PC-3 (cell line): ENCODE data around the gene CARMIL1. TPM values are rescaled to one million over a fixed set of nuclear protein-coding genes. Genes with fewer than 3 reads are reported as not detected.

ENCODE experiments used
- ATAC-seq: fragments of 200-7000 bp; cut with Tn5 transposase; 2 replicates; pipeline ENCODE4 v1.9.1; 2020; ENCODE audit warnings: mild to moderate bottlenecking, moderate library complexity
- BruUV-seq: library from RNA; stranded (reverse); fragments of 400-500 nt; replicated peaks from 2 replicates; lab custom pipeline; 2021; lab: Mats Ljungman, UMichigan
- CTCF ChIA-PET: fragments of 300-600 bp; sonication (Branson Sonifier 250); formaldehyde crosslinking; loops from one replicate; lab custom pipeline; 2022; ENCODE audit warnings: antibody characterized with exemption; lab: Charles Lee
- POLR2A ChIA-PET: fragments of 300-600 bp; sonication (Branson Sonifier 250); formaldehyde crosslinking; loops from one replicate; lab custom pipeline; 2022; ENCODE audit warnings: antibody characterized with exemption; ENCODE audit not compliant: unreplicated experiment; lab: Charles Lee
- DNase-seq: peaks from one replicate; pipeline ENCODE4 v3.0.0-alpha.2; 2015
- H2AFZ ChIP-seq: fragments of 300-600 bp; sonication (generic); 2 replicates; pipeline ENCODE4 v1.6.0; 2016; ENCODE audit warnings: antibody characterized with exemption, low read length
- H3F3A ChIP-seq: fragments of 300-600 bp; sonication (generic); one replicate; pipeline ENCODE4 v1.6.0; 2017; ENCODE audit warnings: antibody characterized with exemption, low read length, control low read depth, mild to moderate bottlenecking; ENCODE audit not compliant: unreplicated experiment
- H3K27ac ChIP-seq: fragments of 300-600 bp; sonication (generic); 2 replicates; pipeline ENCODE4 v1.5.1; 2016; ENCODE audit warnings: mild to moderate bottlenecking, low read length
- H3K27me3 ChIP-seq: fragments of 300-600 bp; sonication (generic); 2 replicates; pipeline ENCODE4 v1.6.1; 2016; ENCODE audit warnings: low read length, mixed read lengths
- H3K36me3 ChIP-seq: fragments of 300-600 bp; sonication (generic); 2 replicates; pipeline ENCODE4 v1.6.1; 2016; ENCODE audit warnings: low read depth, mixed run types, low read length, mixed read lengths
- H3K4me1 ChIP-seq: fragments of 300-600 bp; sonication (generic); 2 replicates; pipeline ENCODE4 v1.5.1; 2016; ENCODE audit warnings: low read length; ENCODE audit not compliant: insufficient read depth
- H3K4me2 ChIP-seq: fragments of 300-600 bp; sonication (generic); 2 replicates; pipeline ENCODE4 v1.6.0; 2016; ENCODE audit warnings: low read length
- H3K4me3 ChIP-seq: fragments of 300-600 bp; sonication (generic); 2 replicates; pipeline ENCODE4 v1.5.1; 2016; ENCODE audit warnings: mild to moderate bottlenecking, low read length, mixed read lengths
- H3K79me2 ChIP-seq: fragments of 300-600 bp; sonication (generic); 2 replicates; pipeline ENCODE4 v1.6.1; 2017; ENCODE audit warnings: low read length, mixed read lengths
- H3K9ac ChIP-seq: fragments of 300-600 bp; sonication (generic); 2 replicates; pipeline ENCODE4 v1.6.0; 2016; ENCODE audit warnings: mild to moderate bottlenecking, low read length
- H3K9me2 ChIP-seq: fragments of 300-600 bp; sonication (generic); replicated peaks from 2 replicates; pipeline ENCODE4 v1.6.1; 2016; ENCODE audit warnings: mixed run types, low read length, mixed read lengths
- H3K9me3 ChIP-seq: fragments of 300-600 bp; sonication (generic); 2 replicates; pipeline ENCODE4 v1.6.1; 2016; ENCODE audit warnings: low read length, mixed read lengths
- H4K20me1 ChIP-seq: fragments of 300-600 bp; sonication (generic); 2 replicates; pipeline ENCODE4 v1.6.1; 2016; ENCODE audit warnings: low read length, mixed read lengths
- EZH2 ChIP-seq: fragments of 300-600 bp; sonication (generic); IDR thresholded peaks from one replicate; pipeline ENCODE4 v1.6.1; 2017; ENCODE audit warnings: antibody characterized with exemption, mild to moderate bottlenecking, low read length; ENCODE audit not compliant: unreplicated experiment
- EZH2phosphoT487 ChIP-seq: fragments of 300-600 bp; sonication (generic); IDR thresholded peaks from 2 replicates; pipeline ENCODE4 v1.6.1; 2018; ENCODE audit warnings: mild to moderate bottlenecking, antibody characterized with exemption, low read length, borderline replicate concordance
- intact Hi-C: fragments of 100-400 bp; cut with micrococcal nuclease; formaldehyde crosslinking; loops from 2 replicates; pipeline ENCODE4 v1.9.0; 2023
- total RNA-seq: library from RNA; depleted of rRNA; stranded (reverse); fragments of >200 nt; gene quantifications from 2 replicates; pipeline ENCODE4 v1.2.3, GENCODE V29; 2014
- TF ChIP-seq, protein P1 (sequence below): fragments of 300-600 bp; sonication (generic); conservative IDR thresholded peaks from 2 replicates; pipeline ENCODE4 v1.5.1; 2017; ENCODE audit warnings: antibody characterized with exemption, low read depth, mild to moderate bottlenecking, low read length

Gene CARMIL1
- total RNA-seq, 1 experiment from 2014 or later: 22.0 TPM

DNA sequence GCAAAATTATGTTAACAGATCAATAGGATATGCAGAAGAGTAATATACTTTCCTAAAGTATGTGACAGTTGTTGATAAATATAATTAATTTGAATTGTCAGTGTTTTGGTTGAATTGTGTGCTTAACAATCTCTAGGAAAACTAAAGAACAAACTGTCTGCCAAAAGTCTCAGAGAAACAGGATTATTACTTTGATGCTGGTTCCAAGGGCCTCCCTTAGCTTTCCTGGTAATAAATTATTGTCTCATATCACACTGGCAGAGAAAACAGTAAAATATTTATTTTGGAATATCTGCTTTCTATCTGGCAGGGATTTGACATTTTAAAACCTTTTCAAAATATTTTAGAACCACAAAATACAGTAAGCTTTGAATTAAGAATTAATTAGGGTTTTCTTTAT lies 40.1 kb upstream of the CARMIL1 start:
- no peak overlapping the region for H3K4me3 ChIP-seq
- no peaks in the 10 kb centered on the region for H4K20me1 ChIP-seq
- TF ChIP-seq, protein P1, sequence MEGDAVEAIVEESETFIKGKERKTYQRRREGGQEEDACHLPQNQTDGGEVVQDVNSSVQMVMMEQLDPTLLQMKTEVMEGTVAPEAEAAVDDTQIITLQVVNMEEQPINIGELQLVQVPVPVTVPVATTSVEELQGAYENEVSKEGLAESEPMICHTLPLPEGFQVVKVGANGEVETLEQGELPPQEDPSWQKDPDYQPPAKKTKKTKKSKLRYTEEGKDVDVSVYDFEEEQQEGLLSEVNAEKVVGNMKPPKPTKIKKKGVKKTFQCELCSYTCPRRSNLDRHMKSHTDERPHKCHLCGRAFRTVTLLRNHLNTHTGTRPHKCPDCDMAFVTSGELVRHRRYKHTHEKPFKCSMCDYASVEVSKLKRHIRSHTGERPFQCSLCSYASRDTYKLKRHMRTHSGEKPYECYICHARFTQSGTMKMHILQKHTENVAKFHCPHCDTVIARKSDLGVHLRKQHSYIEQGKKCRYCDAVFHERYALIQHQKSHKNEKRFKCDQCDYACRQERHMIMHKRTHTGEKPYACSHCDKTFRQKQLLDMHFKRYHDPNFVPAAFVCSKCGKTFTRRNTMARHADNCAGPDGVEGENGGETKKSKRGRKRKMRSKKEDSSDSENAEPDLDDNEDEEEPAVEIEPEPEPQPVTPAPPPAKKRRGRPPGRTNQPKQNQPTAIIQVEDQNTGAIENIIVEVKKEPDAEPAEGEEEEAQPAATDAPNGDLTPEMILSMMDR: no peak
- TF ChIP-seq EZH2phosphoT487 (no peak), EZH2 (no peak)
- H3K9ac ChIP-seq: no peak overlapping the region
- intact Hi-C loops: no loop called here
- BruUV-seq: no TSS peak
- POLR2A ChIA-PET: no interaction called here
- no peaks in the 10 kb centered on the region for H3K79me2 ChIP-seq
- H3K27me3 ChIP-seq: no peaks in the 10 kb centered on the region
- H3F3A ChIP-seq: no peaks in the 10 kb centered on the region
- H3K27ac ChIP-seq: no peak overlapping the region
- H2AFZ ChIP-seq: no peak overlapping the region
- no peak overlapping the region for H3K4me2 ChIP-seq
- H3K9me3 ChIP-seq: no peaks in the 10 kb centered on the region
- no peaks in the 10 kb centered on the region for H3K4me1 ChIP-seq
- ATAC-seq (no peak), DNase-seq (no peak)
- no peaks in the 10 kb centered on the region for H3K36me3 ChIP-seq
- H3K9me2 ChIP-seq: no peaks in the 10 kb centered on the region
- CTCF ChIA-PET: no interaction called here

DNA sequence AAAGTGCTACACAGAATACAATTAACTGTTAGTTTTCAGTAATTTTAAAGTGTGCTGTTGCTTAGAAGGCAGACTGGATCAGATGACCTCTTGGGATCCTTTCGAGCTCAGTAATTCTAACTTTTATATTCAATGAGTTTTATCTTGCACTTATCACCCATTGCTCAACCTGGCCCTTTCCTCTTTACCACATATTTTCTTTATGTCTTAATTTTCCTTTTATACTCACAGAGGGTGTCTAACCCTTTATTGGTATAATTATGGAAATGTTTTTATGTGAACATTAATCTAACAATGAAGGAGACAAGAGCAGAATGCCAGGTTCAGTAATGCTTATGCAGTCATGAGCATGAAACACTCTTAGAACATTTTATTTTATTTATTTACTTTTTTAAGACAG lies 39.7 kb upstream of the CARMIL1 start:
- TF ChIP-seq EZH2 (no peak), EZH2phosphoT487 (no peak)
- TF ChIP-seq, protein P1: no peak
- ChIA-PET CTCF (no interaction called here), POLR2A (no interaction called here)
- no peak overlapping the region for H3K27ac ChIP-seq
- DNase-seq (no peak), ATAC-seq (no peak)
- H3K9ac ChIP-seq: no peak overlapping the region
- H3K79me2 ChIP-seq: no peaks in the 10 kb centered on the region
- H2AFZ ChIP-seq: no peak overlapping the region
- intact Hi-C loops: no loop called here
- no peak overlapping the region for H3K4me2 ChIP-seq
- no peaks in the 10 kb centered on the region for H3K4me1 ChIP-seq
- BruUV-seq: no TSS peak
- H3K9me3 ChIP-seq: no peaks in the 10 kb centered on the region
- H3K36me3 ChIP-seq: no peaks in the 10 kb centered on the region
- no peaks in the 10 kb centered on the region for H4K20me1 ChIP-seq
- no peaks in the 10 kb centered on the region for H3F3A ChIP-seq
- no peaks in the 10 kb centered on the region for H3K27me3 ChIP-seq
- H3K4me3 ChIP-seq: no peak overlapping the region
- H3K9me2 ChIP-seq: no peaks in the 10 kb centered on the region

DNA sequence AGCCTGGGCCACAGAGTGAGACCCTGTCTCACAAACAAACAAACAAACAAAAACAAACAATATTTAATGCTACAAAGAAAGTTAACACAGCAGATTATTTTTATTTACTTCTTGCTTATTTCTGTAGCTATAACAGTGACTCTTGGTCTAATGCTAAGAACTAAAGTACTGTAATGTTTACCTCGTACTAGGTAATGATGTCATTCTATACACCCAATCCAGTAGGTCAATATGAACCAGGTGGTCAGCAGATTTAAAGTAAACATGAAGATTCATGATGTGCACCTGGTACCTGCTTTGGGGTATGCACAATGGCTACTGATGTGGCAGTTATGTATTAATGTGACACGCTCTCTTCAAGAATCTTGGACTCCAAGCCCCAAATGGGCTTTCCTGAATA lies 36.6 kb upstream of the CARMIL1 start:
- no TSS peak for BruUV-seq
- H3K9ac ChIP-seq: no peak overlapping the region
- no peak for ATAC-seq
- H3K27ac ChIP-seq: no peak overlapping the region
- H2AFZ ChIP-seq: no peak overlapping the region
- no peaks in the 10 kb centered on the region for H3K9me2 ChIP-seq
- intact Hi-C loops: no loop called here
- no peaks in the 10 kb centered on the region for H3K9me3 ChIP-seq
- DNase-seq: no peak
- POLR2A ChIA-PET: no interaction called here
- H4K20me1 ChIP-seq: no peaks in the 10 kb centered on the region
- no peaks in the 10 kb centered on the region for H3F3A ChIP-seq
- H3K79me2 ChIP-seq: no peaks in the 10 kb centered on the region
- CTCF ChIA-PET: no interaction called here
- no peaks in the 10 kb centered on the region for H3K36me3 ChIP-seq
- TF ChIP-seq EZH2phosphoT487: no peak
- TF ChIP-seq EZH2: no peak
- TF ChIP-seq, protein P1: no peak
- H3K27me3 ChIP-seq: no peaks in the 10 kb centered on the region
- H3K4me2 ChIP-seq: no peak overlapping the region
- no peak overlapping the region for H3K4me3 ChIP-seq
- no peaks in the 10 kb centered on the region for H3K4me1 ChIP-seq
